HEK293 (cell line): Measurements from ENCODE around the gene RFK.

ENCODE experiments used
- TCF7L2 ChIP-seq: IDR thresholded peaks from 2 replicates; pipeline ENCODE4 v1.6.1; 2011; ENCODE audit warnings: low read depth, mild to moderate bottlenecking, inconsistent platforms, low read length, moderate library complexity, borderline replicate concordance
- TF ChIP-seq, protein P1 (sequence below): fragments of 450-650 bp; formaldehyde crosslinking; conservative IDR thresholded peaks from 2 replicates; pipeline ENCODE4 v1.5.1; 2016; ENCODE audit warnings: low read depth, missing biosample characterization, missing genetic modification characterization

GRCh38 chr9:76395381-76395780, 1.2 kb upstream of the RFK start:
- no peak for TF ChIP-seq TCF7L2
- TF ChIP-seq, protein P1, sequence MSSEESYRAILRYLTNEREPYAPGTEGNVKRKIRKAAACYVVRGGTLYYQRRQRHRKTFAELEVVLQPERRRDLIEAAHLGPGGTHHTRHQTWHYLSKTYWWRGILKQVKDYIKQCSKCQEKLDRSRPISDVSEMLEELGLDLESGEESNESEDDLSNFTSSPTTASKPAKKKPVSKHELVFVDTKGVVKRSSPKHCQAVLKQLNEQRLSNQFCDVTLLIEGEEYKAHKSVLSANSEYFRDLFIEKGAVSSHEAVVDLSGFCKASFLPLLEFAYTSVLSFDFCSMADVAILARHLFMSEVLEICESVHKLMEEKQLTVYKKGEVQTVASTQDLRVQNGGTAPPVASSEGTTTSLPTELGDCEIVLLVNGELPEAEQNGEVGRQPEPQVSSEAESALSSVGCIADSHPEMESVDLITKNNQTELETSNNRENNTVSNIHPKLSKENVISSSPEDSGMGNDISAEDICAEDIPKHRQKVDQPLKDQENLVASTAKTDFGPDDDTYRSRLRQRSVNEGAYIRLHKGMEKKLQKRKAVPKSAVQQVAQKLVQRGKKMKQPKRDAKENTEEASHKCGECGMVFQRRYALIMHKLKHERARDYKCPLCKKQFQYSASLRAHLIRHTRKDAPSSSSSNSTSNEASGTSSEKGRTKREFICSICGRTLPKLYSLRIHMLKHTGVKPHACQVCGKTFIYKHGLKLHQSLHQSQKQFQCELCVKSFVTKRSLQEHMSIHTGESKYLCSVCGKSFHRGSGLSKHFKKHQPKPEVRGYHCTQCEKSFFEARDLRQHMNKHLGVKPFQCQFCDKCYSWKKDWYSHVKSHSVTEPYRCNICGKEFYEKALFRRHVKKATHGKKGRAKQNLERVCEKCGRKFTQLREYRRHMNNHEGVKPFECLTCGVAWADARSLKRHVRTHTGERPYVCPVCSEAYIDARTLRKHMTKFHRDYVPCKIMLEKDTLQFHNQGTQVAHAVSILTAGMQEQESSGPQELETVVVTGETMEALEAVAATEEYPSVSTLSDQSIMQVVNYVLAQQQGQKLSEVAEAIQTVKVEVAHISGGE (tag by site-specific recombination): no peak
